Fibroblast of mammary gland (primary cell): Measurements from ENCODE around the gene CHAT.

ENCODE experiments used
- DNase-seq: peaks from one replicate; pipeline ENCODE4 v3.0.0-alpha.2; 2010; ENCODE audit warnings: low read depth
- H3K4me3 ChIP-seq: 2 replicates; pipeline ENCODE4 v1.5.1; 2011; ENCODE audit warnings: low read depth, mild to moderate bottlenecking, low read length, moderate library complexity; ENCODE audit not compliant: control insufficient read depth
- CTCF ChIP-seq: conservative IDR thresholded peaks from 2 replicates; pipeline ENCODE4 v1.5.1; 2011; ENCODE audit warnings: low read depth, low read length, inconsistent platforms; ENCODE audit not compliant: control insufficient read depth, insufficient read depth

The CHAT gene

GRCh38 chr10:49595713-49596492 is 17.9 kb upstream of the CHAT start:
- no peak overlapping the region for H3K4me3 ChIP-seq
- TF ChIP-seq CTCF, result no peak
- no peak for DNase-seq

GRCh38 chr10:49596493-49596809 is 17.4 kb upstream of the CHAT start:
- DNase-seq, result no peak
- TF ChIP-seq CTCF, result no peak
- H3K4me3 ChIP-seq, result no peak overlapping the region

- TF ChIP-seq CTCF, result no peak
- H3K4me3 ChIP-seq, result no peak overlapping the region
- no peak for DNase-seq
These were observed 17.0 kb upstream of the CHAT start for GRCh38 chr10:49596836-49597235.

- no peak for DNase-seq
- no peak for TF ChIP-seq CTCF
These were observed 16.2 kb upstream of the CHAT start for GRCh38 chr10:49597426-49598163.

GRCh38 chr10:49598164-49598856 is 15.5 kb upstream of the CHAT start:
- DNase-seq, result no peak
- TF ChIP-seq CTCF, result no peak
- no peak overlapping the region for H3K4me3 ChIP-seq

More at GRCh38 chr10:49597426-49598163, 16.2 kb upstream of the CHAT start:
- H3K4me3 ChIP-seq, result no peak overlapping the region

GRCh38 chr10:49598986-49599385 is 14.9 kb upstream of the CHAT start:
- no peak for DNase-seq
- no peak for TF ChIP-seq CTCF
- H3K4me3 ChIP-seq, result no peak overlapping the region
